GM19099 (cell line): ENCODE measurements around the gene AXL.

Experiments
- POLR2A ChIP-seq: IDR thresholded peaks from 3 replicates; pipeline ENCODE4 v1.6.1; 2011; ENCODE audit warnings: low read depth; ENCODE audit not compliant: insufficient read length; ENCODE audit errors: extremely low read depth

The AXL gene

GRCh38 chr19:41218615-41219507 is at the start of gene AXL:
TSS of gene AXL (plus strand) at chr19:41219223. CDS start at chr19:41219393, 170 bp downstream.
- TF ChIP-seq POLR2A = no peak

DNA sequence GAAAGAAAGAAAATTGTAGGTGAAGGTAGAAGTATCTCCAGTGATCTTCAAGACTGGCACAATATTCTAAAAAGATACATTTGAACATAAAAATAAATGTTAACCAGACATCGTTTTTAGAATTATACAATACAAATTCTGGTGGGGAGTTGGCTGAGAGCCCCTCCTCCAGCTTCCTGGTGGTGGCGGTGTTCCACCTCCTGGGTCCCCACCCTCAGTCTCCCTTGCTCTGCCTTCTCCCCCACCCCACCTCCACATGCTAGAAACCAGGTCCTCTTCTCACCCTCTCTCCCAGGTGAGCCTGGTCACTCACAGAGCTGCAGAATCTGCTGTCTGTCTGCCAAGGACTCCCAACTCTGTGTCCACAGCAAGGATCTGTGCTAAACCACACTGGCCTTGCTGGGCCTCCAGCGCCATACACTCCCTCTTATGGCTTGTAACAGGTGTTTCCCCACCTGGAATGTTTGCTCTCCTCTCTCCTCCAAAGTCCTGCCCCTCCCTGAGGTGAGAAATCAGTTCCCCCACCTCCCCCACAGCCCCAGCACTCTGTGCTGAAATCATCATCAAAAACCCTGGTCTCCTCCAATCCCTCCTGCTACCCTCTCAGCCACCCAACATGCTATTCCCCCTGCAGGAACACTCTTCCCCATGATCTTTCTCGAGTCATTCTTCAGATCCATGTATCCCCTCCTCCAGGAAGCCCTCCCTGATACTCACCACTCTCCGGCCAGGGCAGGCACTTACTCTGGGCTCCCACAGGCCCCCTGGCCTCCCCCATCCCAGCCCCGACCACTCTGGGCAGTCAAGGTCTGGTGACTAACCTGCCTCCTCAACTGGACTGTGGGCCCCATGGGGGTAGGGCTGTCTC is 46.5 kb upstream of the AXL start:
- no peak for TF ChIP-seq POLR2A

DNA sequence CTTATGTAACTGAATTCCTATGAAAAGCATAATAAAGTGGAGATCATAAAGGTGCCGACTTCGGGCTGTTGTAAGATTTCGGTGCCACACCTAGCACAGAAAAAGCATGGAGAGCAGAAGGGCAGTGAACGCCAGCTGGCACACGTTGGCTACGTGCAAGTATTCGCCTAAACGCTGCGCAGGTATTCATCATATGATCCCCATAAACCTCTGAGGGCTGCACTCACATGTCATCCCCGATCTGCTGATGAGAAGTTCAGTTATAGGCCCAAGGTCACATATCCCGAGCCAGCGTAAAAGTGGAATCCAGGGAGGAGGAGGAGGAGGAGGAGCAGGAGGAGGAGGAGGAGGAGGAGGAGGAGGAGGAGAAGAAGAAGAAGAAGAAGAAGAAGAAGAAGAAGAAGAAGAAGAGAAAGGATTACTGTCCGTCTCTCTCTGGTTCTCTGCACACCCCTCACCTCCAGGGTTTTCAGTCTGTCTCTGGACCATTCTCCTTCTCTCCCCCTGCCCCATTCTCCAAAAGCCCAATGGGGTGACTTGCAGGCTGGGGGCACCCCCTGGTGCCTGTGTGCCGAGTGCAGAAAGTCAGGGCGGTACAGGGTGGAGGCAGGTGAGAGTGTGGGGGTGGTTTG is 44.6 kb upstream of the AXL start:
- TF ChIP-seq POLR2A = no peak

GRCh38 chr19:41175801-41176777 is 42.9 kb upstream of the AXL start:
- TF ChIP-seq POLR2A = no peak

- no peak for TF ChIP-seq POLR2A
These were observed 31.8 kb upstream of the AXL start for GRCh38 chr19:41186971-41187883.

DNA sequence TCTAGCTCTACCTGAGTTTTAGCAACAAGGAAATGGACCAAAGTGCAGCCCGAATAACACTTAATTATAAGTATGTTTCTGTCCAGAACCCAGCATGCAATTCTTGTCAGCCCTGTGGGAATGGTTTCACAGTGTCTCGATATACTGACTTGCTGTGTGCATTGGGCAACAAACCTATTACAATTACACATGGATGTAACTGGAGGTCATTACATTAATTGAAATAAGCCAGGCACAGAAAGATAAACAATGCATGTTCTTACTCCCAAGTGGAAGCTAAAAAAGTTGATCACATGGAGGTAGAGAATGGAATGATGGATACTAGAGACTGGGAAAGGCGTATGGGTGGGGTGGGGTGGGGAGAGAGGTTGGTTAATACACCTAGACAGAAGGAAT is 31.1 kb upstream of the AXL start:
- no peak for TF ChIP-seq POLR2A

DNA sequence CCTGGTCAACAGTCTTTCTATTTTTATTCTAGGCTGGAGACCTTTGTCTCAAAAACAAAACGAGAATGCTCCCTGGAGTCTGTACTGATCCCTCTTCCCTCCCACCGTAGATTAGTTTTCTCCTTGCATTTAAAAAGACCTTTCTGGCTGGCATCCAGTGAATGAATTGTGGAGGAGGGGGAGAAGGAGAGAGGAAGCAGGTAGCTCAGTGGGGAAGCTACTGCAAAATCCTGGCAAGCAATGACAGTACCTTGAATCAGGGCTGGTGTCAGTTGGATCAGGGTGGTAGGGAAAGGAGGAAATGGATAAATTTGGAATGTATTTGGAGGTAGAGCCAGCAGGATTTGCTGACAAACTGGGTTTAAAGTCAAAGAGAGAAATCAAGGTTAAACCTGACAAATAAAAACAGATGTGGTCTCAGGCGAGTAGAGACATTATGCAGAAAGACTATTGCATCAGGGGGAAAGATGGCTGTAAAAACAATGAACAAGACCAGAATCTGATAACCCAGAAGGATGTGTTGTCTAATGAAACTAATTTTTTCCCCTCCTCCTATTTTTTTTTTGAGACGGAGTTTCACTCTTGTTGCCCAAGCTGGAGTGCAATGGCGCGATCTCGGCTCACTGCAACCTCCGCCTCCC is 29.5 kb upstream of the AXL start:
- TF ChIP-seq POLR2A = no peak

DNA sequence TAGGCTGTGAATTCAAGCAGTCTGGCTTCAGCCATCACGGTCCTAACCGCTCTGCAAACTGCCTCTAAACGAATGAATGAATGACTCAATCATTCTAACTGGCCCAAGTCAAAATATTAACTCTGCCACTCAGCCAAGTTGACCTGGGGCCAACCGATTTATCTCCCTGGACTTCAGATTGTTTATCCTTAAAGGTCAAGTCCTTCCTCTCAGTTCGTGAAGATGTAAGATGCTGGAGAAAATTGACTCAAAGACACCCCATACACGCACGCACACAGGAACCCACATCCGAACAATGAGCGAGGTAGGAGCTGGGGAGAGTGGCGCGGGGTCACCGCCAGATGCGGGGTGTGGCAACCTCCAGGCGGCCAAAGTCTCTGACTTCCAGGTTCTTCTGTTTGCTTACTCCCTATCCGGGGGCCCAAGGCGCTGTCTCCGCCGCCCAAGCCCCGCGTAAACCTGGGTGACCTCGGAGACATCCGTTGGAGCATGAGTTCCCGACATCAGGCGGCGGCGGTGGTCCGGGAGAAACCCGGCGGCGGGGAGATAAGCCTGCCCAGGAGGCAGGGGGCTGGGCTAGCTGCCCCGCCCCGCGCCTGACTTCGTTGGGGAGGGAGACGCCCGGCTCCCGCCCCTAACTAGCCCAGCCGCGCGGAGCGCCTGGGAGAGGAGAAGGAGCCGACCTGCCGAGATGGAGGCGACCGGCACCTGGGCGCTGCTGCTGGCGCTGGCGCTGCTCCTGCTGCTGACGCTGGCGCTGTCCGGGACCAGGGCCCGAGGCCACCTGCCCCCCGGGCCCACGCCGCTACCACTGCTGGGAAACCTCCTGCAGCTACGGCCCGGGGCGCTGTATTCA is 26.2 kb upstream of the AXL start, which contains the start of gene CYP2S1:
Gene CYP2S1, plus strand, starts transcription at position 646 of the 856 bp plus-strand sequence. Its CDS starts 46 bp downstream, at position 692.
- TF ChIP-seq POLR2A = no peak

DNA sequence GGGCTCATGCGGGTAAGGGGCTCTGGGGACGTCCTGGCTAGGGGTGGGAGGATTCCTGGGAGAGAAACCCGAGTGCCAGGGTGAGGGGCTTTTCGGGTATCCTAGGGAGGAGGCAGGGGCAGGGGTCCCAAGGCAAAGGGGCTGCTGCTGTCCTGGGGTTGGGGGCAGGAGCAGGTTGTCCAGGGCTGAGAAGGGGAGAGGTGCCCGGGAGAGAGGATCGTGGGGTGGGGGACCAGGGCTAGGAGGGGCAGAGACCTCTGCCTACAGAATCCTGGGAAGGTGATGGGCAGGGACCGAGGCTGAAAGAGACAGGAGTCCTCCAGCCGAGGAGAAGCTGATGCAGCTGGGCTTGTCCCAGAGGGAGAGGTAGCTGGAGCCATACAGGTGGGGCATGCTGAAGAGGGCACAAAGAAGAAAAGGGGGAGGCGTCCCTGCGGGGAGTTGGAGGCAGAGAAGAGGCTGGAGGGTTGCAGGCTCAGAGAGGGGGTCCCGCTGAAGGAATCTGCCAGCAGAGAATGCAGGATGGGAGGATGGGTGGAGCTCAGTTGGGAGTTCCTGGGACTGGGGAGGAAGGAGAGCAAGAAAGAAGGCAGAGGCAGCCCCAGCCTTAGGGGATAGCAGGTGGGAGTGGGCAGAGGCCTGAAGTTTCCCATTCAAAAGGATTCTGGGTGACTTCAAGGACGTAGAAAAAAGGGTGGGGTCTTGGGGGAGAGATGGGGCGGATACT is 25.4 kb upstream of the AXL start:
- TF ChIP-seq POLR2A = no peak

- TF ChIP-seq POLR2A = no peak
These were observed 24.9 kb upstream of the AXL start for GRCh38 chr19:41194157-41194552.
